ENCODE measurements around the gene PTCD1. TPM values are rescaled to one million over a fixed set of nuclear protein-coding genes. Genes with fewer than 3 reads are reported as not detected.

The PTCD1 gene
- total and polyA plus RNA-seq, 9 of the 15 experiments (the other 6 are each of a cell fraction or from before 2014, with no cell fraction given) = 0.46 to 17.1 (median 6.2) TPM

DNA sequence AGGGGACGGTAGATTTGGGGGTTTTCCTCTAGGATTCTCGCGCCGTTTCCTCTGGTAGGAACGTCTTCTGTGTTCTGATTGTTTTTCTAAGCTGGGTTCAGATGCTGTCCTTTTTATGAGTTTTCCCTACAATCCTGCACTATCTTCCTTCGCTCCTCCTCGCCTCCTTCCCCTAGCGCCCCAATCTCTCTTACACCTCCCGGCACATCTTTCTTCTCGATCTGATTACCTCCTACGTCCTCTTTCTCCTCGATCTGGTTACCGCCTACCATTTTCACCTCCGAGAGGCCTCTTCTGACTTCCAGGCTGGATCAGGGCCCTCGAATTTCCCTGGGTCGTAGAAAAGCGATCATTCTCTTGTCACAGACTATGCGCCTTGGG, 29.4 kb downstream of the PTCD1 start (continued):
- TF ChIP-seq, protein P1, sequence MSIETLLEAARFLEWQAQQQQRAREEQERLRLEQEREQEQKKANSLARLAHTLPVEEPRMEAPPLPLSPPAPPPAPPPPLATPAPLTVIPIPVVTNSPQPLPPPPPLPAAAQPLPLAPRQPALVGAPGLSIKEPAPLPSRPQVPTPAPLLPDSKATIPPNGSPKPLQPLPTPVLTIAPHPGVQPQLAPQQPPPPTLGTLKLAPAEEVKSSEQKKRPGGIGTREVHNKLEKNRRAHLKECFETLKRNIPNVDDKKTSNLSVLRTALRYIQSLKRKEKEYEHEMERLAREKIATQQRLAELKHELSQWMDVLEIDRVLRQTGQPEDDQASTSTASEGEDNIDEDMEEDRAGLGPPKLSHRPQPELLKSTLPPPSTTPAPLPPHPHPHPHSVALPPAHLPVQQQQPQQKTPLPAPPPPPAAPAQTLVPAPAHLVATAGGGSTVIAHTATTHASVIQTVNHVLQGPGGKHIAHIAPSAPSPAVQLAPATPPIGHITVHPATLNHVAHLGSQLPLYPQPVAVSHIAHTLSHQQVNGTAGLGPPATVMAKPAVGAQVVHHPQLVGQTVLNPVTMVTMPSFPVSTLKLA (conservative IDR thresholded peaks at IDR 0.05) = no peak
- TF ChIP-seq NCOA1 (IDR thresholded peaks at IDR 0.05; ENCODE audit: low read depth) (peak; percentile 28; the same call in 1 of the 2 replicates), YY1 (IDR thresholded peaks at IDR 0.05; ENCODE audit: borderline replicate concordance in 1 of 3, control insufficient read depth in 1 of 3, extremely low read depth in 1 of 3, insufficient read depth in 3 of 3, insufficient read length in 1 of 3, insufficient replicate concordance in 2 of 3, low read depth in 1 of 3, low read length in 2 of 3) (no peak), CREBBP (IDR thresholded peaks at IDR 0.05; ENCODE audit: low read depth, low read length) (no peak), HLTF (IDR thresholded peaks at IDR 0.05) (peak; percentile 74; the same call in 1 of the 2 replicates), SIN3A (IDR thresholded peaks at IDR 0.05; ENCODE audit: borderline replicate concordance in 2 of 2, control insufficient read depth in 1 of 2, low read depth in 2 of 2, low read length in 2 of 2) (peak; percentile 42 to 63; a peak in 2 of 4 replicates), ARNT (IDR thresholded peaks at IDR 0.05) (peak; percentile 15 to 19; a peak in 3 of 4 replicates), SMARCA4 (IDR thresholded peaks at IDR 0.05) (peak; percentile 61; the same call in 1 of the 2 replicates), NBN (IDR thresholded peaks at IDR 0.05; ENCODE audit: low read depth) (peak; percentile 15; the same call in 1 of the 2 replicates)
- TF ChIP-seq, protein P2, sequence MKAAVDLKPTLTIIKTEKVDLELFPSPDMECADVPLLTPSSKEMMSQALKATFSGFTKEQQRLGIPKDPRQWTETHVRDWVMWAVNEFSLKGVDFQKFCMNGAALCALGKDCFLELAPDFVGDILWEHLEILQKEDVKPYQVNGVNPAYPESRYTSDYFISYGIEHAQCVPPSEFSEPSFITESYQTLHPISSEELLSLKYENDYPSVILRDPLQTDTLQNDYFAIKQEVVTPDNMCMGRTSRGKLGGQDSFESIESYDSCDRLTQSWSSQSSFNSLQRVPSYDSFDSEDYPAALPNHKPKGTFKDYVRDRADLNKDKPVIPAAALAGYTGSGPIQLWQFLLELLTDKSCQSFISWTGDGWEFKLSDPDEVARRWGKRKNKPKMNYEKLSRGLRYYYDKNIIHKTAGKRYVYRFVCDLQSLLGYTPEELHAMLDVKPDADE (conservative IDR thresholded peaks at IDR 0.05; ENCODE audit: control insufficient read depth, low read depth, low read length) = peak; percentile 59; the same call in 1 of the 2 replicates
- TF ChIP-seq, protein P3, sequence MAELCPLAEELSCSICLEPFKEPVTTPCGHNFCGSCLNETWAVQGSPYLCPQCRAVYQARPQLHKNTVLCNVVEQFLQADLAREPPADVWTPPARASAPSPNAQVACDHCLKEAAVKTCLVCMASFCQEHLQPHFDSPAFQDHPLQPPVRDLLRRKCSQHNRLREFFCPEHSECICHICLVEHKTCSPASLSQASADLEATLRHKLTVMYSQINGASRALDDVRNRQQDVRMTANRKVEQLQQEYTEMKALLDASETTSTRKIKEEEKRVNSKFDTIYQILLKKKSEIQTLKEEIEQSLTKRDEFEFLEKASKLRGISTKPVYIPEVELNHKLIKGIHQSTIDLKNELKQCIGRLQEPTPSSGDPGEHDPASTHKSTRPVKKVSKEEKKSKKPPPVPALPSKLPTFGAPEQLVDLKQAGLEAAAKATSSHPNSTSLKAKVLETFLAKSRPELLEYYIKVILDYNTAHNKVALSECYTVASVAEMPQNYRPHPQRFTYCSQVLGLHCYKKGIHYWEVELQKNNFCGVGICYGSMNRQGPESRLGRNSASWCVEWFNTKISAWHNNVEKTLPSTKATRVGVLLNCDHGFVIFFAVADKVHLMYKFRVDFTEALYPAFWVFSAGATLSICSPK (IDR thresholded peaks at IDR 0.05; ENCODE audit: borderline replicate concordance) = peak; percentile 92; the same call in 1 of the 2 replicates
- TF ChIP-seq, protein P4, sequence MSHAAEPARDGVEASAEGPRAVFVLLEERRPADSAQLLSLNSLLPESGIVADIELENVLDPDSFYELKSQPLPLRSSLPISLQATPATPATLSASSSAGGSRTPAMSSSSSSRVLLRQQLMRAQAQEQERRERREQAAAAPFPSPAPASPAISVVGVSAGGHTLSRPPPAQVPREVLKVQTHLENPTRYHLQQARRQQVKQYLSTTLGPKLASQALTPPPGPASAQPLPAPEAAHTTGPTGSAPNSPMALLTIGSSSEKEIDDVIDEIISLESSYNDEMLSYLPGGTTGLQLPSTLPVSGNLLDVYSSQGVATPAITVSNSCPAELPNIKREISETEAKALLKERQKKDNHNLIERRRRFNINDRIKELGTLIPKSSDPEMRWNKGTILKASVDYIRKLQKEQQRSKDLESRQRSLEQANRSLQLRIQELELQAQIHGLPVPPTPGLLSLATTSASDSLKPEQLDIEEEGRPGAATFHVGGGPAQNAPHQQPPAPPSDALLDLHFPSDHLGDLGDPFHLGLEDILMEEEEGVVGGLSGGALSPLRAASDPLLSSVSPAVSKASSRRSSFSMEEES (CRISPR knock-in tag; IDR thresholded peaks at IDR 0.05) = no peak
